ENCODE data around the gene BCAS3.

DNA sequence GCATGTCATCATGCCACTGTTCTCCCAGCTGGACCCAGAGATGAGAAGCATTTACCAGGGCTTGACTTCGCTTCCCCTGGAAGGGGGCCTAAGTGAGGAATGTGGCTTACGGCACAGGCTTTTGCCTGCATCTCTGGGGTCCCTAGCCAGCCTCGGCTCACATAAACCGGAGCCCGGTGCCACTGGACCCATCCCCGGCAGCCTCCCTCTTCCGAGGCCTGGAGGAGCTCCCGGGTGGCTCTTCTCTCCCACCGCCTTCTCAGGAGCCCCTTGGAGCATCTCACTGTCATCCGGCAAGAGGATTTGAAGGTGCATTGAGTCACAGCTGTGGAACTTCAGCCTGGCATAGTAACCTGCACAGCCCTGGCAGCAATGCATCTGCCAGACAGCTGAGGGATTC is 692.1 kb downstream of the BCAS3 start:
- no peak for TF ChIP-seq POLR2A (IDR thresholded peaks at IDR 0.05)
- TF ChIP-seq, protein P1, sequence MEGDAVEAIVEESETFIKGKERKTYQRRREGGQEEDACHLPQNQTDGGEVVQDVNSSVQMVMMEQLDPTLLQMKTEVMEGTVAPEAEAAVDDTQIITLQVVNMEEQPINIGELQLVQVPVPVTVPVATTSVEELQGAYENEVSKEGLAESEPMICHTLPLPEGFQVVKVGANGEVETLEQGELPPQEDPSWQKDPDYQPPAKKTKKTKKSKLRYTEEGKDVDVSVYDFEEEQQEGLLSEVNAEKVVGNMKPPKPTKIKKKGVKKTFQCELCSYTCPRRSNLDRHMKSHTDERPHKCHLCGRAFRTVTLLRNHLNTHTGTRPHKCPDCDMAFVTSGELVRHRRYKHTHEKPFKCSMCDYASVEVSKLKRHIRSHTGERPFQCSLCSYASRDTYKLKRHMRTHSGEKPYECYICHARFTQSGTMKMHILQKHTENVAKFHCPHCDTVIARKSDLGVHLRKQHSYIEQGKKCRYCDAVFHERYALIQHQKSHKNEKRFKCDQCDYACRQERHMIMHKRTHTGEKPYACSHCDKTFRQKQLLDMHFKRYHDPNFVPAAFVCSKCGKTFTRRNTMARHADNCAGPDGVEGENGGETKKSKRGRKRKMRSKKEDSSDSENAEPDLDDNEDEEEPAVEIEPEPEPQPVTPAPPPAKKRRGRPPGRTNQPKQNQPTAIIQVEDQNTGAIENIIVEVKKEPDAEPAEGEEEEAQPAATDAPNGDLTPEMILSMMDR (IDR thresholded peaks at IDR 0.05), result no peak

All from lower leg skin (tissue), 3 donors.